ENCODE data around the gene SENP2. TPM values are rescaled to one million over a fixed set of nuclear protein-coding genes. Genes with fewer than 3 reads are reported as not detected.

Gene SENP2
- total RNA-seq, 1 experiment from 2014 or later: 56.9 TPM

- Mint-ChIP-seq H3K4me3 (no peak overlapping the region), H3K27me3 (ENCODE audit: low read depth) (peaks cover 4% of the 10 kb centered on the region; the same call in 1 of the 2 replicates), H3K36me3 (peaks cover 30% of the 10 kb centered on the region), H3K9me3 (peaks cover 25% of the 10 kb centered on the region), H3K27ac (no peak overlapping the region), H3K4me1 (peaks cover 7% of the 10 kb centered on the region)
- ChIA-PET CTCF (interaction anchor here (6.8 kb wide), 1 partner anchor 12 kb away, joined by 76 read pairs; no protein-coding TSS in a partner anchor), POLR2A (no interaction called here)
- DNase-seq (ENCODE audit: low spot score): no peak
- TF ChIP-seq OVOL2 (CRISPR knock-in tag; IDR thresholded peaks at IDR 0.05; ENCODE audit: borderline replicate concordance) (no peak), ETV6 (CRISPR knock-in tag; IDR thresholded peaks at IDR 0.05) (no peak), MLX (CRISPR knock-in tag; IDR thresholded peaks at IDR 0.05) (no peak), ZNF671 (CRISPR knock-in tag; IDR thresholded peaks at IDR 0.05) (no peak), ZSCAN18 (CRISPR knock-in tag; IDR thresholded peaks at IDR 0.05) (no peak), SOX15 (CRISPR knock-in tag; IDR thresholded peaks at IDR 0.05) (no peak), RELA (CRISPR knock-in tag; IDR thresholded peaks at IDR 0.05; ENCODE audit: borderline replicate concordance) (no peak), ZNF317 (CRISPR knock-in tag; IDR thresholded peaks at IDR 0.05; ENCODE audit: borderline replicate concordance, low read depth) (no peak), NR1H2 (CRISPR knock-in tag; IDR thresholded peaks at IDR 0.05) (no peak), FOXJ3 (CRISPR knock-in tag; IDR thresholded peaks at IDR 0.05; ENCODE audit: borderline replicate concordance) (no peak), PRDM15 (CRISPR knock-in tag; IDR thresholded peaks at IDR 0.05) (no peak), ATF6 (CRISPR knock-in tag; IDR thresholded peaks at IDR 0.05) (no peak), ZNF232 (CRISPR knock-in tag; IDR thresholded peaks at IDR 0.05) (no peak), ZBTB21 (CRISPR knock-in tag; IDR thresholded peaks at IDR 0.05; ENCODE audit: borderline replicate concordance) (no peak), ZMAT4 (CRISPR knock-in tag; IDR thresholded peaks at IDR 0.05) (no peak), ATF3 (CRISPR knock-in tag; conservative IDR thresholded peaks at IDR 0.05) (no peak)
- ATAC-seq: no peak
Measured at GRCh38 chr3:185572183-185572582, 13.9 kb upstream of the SENP2 start.
